Endothelial cell of umbilical vein (primary cell): ENCODE data around the gene NTMT2.

ENCODE experiments used
- MAX ChIP-seq: IDR thresholded peaks from 2 replicates; pipeline ENCODE4 v1.6.1; 2011; ENCODE audit not compliant: insufficient read depth, insufficient read length
- POLR2AphosphoS5 ChIP-seq: IDR thresholded peaks from 2 replicates; pipeline ENCODE4 v1.6.1; 2012; ENCODE audit warnings: low read depth, mild to moderate bottlenecking, control low read depth, low read length, moderate library complexity; ENCODE audit not compliant: insufficient read depth

- TF ChIP-seq MAX (no peak), POLR2AphosphoS5 (no peak)
Observed at GRCh38 chr1:170131984-170132383, 13.8 kb upstream of the NTMT2 start.
